Gastroesophageal sphincter (tissue), 3 donors: Measurements from ENCODE around the gene STMN3.

Experiments used
- POLR2AphosphoS5 ChIP-seq: sonication (generic); formaldehyde crosslinking; IDR thresholded peaks from one replicate; pipeline ENCODE4 v1.6.1; 2017; ENCODE audit warnings: antibody characterized with exemption
- TF ChIP-seq, protein P1 (sequence below), 4 experiments: fragments of 200-600 bp in 2 of 4; fragments of 450-650 bp in 2 of 4; sonication (generic) in 1 of 4; IDR thresholded peaks; one replicate each; pipeline ENCODE4 v1.5.1; 2017 to 2019; ENCODE audit warnings: antibody characterized with exemption in 4 of 4, mild to moderate bottlenecking in 2 of 4, moderate library complexity in 2 of 4

DNA sequence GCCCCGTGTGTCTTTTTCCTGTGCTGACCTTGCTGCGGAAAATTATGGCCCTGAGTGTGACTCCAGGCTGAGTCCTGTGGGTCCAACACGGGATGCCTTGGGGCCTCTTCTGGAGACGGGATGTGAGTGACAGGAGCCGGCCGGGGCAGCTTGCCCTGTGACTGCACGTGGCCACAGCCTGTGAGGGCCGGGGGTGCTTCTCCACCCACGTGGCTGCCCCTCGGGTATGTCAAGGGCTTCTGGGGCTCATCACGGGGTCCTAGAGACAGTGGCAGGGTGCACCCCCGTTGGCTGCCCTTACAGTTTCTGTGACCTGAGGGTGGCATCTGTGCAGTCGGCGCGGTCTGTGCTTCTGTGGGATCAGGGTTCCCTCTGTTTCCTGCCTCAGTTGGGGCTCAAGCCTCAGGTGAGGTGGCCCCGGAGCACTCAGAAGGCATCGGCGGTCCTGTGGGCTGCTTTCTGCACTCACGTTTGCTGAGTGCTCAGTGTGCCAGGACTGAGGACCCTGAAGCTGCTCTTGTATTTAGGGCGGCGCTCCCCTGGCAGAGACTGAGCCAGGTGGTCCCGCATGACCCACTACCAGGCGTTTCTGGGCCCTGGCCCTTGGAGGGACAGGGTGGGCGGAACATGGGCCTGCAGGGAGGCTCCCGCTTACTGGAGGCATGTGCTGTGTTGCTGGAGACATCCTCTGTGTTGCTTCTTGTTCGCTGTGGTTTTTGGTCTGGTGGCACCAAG lies 10.3 kb upstream of the STMN3 start:
- TF ChIP-seq, protein P1, sequence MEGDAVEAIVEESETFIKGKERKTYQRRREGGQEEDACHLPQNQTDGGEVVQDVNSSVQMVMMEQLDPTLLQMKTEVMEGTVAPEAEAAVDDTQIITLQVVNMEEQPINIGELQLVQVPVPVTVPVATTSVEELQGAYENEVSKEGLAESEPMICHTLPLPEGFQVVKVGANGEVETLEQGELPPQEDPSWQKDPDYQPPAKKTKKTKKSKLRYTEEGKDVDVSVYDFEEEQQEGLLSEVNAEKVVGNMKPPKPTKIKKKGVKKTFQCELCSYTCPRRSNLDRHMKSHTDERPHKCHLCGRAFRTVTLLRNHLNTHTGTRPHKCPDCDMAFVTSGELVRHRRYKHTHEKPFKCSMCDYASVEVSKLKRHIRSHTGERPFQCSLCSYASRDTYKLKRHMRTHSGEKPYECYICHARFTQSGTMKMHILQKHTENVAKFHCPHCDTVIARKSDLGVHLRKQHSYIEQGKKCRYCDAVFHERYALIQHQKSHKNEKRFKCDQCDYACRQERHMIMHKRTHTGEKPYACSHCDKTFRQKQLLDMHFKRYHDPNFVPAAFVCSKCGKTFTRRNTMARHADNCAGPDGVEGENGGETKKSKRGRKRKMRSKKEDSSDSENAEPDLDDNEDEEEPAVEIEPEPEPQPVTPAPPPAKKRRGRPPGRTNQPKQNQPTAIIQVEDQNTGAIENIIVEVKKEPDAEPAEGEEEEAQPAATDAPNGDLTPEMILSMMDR (IDR thresholded peaks at IDR 0.05), result no peak
- TF ChIP-seq POLR2AphosphoS5, result no peak
